Breast epithelium (tissue), 4 donors: ENCODE results near the gene ARMC8. TPM values are rescaled to one million over a fixed set of nuclear protein-coding genes. Genes with fewer than 3 reads are reported as not detected.

ENCODE experiments used
- DNase-seq, 2 donors: peaks; one replicate each; pipeline ENCODE4 v3.0.0-alpha.2; 2019; ENCODE audit warnings: low spot score in 2 of 2
- H3K27ac ChIP-seq, 2 donors: fragments of 200-600 bp; sonication (generic) in 1 of 2; one replicate each; pipeline ENCODE4 v1.5.1; 2016 to 2019; ENCODE audit warnings: mild to moderate bottlenecking in 1 of 2
- H3K27me3 ChIP-seq, 2 donors: fragments of 200-600 bp; sonication (generic) in 1 of 2; one replicate each; pipeline versions ENCODE4 v1.5.1 to v1.6.0; 2017 to 2019; ENCODE audit warnings: control low read depth in 1 of 2, mild to moderate bottlenecking in 1 of 2
- H3K36me3 ChIP-seq: fragments of 200-600 bp; one replicate; pipeline ENCODE4 v1.5.1; 2019
- H3K4me1 ChIP-seq, 2 donors: fragments of 200-600 bp; sonication (generic); one replicate each; pipeline ENCODE4 v1.5.1; 2016 to 2019; ENCODE audit warnings: control low read depth in 1 of 2
- H3K4me3 ChIP-seq, 3 donors: fragments of 200-600 bp; sonication (generic); 1 replicate in 2 of 3; 2 replicates in 1 of 3; pipeline ENCODE4 v1.5.1; 2016 to 2019; ENCODE audit warnings: mild to moderate bottlenecking in 3 of 3, moderate library complexity in 2 of 3
- H3K9me3 ChIP-seq, 2 donors: fragments of 200-600 bp; sonication (generic) in 1 of 2; one replicate each; pipeline ENCODE4 v1.5.1; 2016 to 2019; ENCODE audit warnings: control low read depth in 1 of 2
- CTCF ChIP-seq, 3 donors: fragments of 450-650 bp; IDR thresholded peaks; one replicate each; pipeline ENCODE4 v1.5.1; 2016 to 2017; ENCODE audit warnings: antibody characterized with exemption in 3 of 3, mild to moderate bottlenecking in 3 of 3, moderate library complexity in 3 of 3
- POLR2A ChIP-seq: fragments of 450-650 bp; IDR thresholded peaks from one replicate; pipeline ENCODE4 v1.6.1; 2016; ENCODE audit warnings: antibody characterized with exemption, mild to moderate bottlenecking, moderate library complexity
- POLR2AphosphoS5 ChIP-seq, 3 donors: sonication (generic); formaldehyde crosslinking; IDR thresholded peaks; one replicate each; pipeline ENCODE4 v1.6.1; 2017; ENCODE audit warnings: antibody characterized with exemption in 3 of 3
- intact Hi-C: fragments of 100-400 bp; cut with DNase I; formaldehyde crosslinking; loops from one replicate; pipeline ENCODE4 v1.15.1; 2023; ENCODE audit warnings: low total_unique reads
- total RNA-seq, 3 donors: library from RNA; depleted of rRNA; stranded (reverse); fragments of >200 nt; gene quantifications; one replicate each; pipeline ENCODE4 v1.1.0, GENCODE V29; 2016

The ARMC8 gene
- total RNA-seq, 3 donors from 2014 or later: 74.4 to 93.3 (median 82.0) TPM

DNA sequence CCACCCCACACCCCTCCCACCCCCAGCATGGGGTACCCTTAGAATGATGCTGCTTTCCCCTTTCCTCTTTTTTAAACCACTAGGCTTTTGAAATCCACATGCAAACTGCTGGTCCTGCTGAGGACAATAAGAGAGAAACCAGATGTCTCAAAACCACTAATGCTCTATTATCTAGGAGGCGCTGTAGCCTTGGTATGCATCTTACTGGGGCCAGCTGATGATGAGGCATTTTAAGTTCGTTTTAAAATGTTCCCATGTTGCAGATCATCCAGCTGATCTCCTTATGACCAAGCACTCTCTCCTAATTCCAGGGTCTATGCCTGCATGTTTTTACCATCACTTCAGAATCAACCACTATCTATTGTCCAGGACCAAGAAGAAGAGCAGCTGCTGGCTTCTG, 141.2 kb downstream of the ARMC8 start:
- DNase-seq: no peak
- H3K27ac ChIP-seq: no peak overlapping the region
- no peaks in the 10 kb centered on the region for H3K9me3 ChIP-seq
- no peaks in the 10 kb centered on the region for H3K36me3 ChIP-seq
- TF ChIP-seq CTCF (IDR thresholded peaks at IDR 0.05) (no peak), POLR2A (no peak), POLR2AphosphoS5 (IDR thresholded peaks at IDR 0.05) (no peak)
- H3K27me3 ChIP-seq: no peaks in the 10 kb centered on the region
- H3K4me1 ChIP-seq: peaks cover 0 to 3% of the 10 kb centered on the region in 2 donors
- intact Hi-C loops: no loop called here
- no peak overlapping the region for H3K4me3 ChIP-seq

GRCh38 chr3:138329127-138329983, 142.3 kb downstream of the ARMC8 start, which contains the start of gene NME9:
TSS of gene NME9 (minus strand) at chr3:138329851. CDS start at chr3:138329335, 516 bp downstream.
- H3K4me1 ChIP-seq: peaks cover 0 to 3% of the 10 kb centered on the region in 2 donors
- H3K36me3 ChIP-seq: no peaks in the 10 kb centered on the region
- no peaks in the 10 kb centered on the region for H3K27me3 ChIP-seq
- intact Hi-C loops: no loop called here
- peak; percentile 59 to 66 for DNase-seq
- peak within 1 kb of the TSS; percentile 52 to 75 (median 55) for H3K4me3 ChIP-seq
- H3K27ac ChIP-seq: peak within 1 kb of the TSS; percentile 34 to 73
- H3K9me3 ChIP-seq: no peaks in the 10 kb centered on the region
- peak in 1 of 3 donors; percentile 61 for TF ChIP-seq POLR2AphosphoS5 (IDR thresholded peaks at IDR 0.05)
- peak in 1 of 3 donors; percentile 13 for TF ChIP-seq CTCF (IDR thresholded peaks at IDR 0.05)
- TF ChIP-seq POLR2A: no peak

DNA sequence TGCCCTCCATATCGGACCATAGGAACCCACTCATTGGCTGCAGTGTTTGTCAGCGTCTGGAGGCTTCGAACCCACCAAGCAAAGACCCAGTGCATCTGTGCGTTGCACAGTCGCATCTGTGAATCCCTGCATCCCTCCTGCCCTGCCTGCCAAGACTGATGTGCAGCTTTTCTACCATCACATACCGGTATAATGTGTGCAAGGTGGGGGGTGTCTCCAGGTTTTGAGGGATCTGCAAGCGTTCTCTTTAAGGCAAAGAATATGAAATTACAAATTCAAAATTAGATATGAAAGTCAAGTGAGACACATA, 142.8 kb downstream of the ARMC8 start:
- no peaks in the 10 kb centered on the region for H3K9me3 ChIP-seq
- no peak for DNase-seq
- no peaks in the 10 kb centered on the region for H3K27me3 ChIP-seq
- H3K4me1 ChIP-seq: peaks cover 0 to 3% of the 10 kb centered on the region in 2 donors
- H3K4me3 ChIP-seq: peak overlapping the region; percentile 52 to 75 (median 55)
- intact Hi-C loops: no loop called here
- H3K36me3 ChIP-seq: no peaks in the 10 kb centered on the region
- TF ChIP-seq CTCF (IDR thresholded peaks at IDR 0.05) (no peak), POLR2A (no peak), POLR2AphosphoS5 (IDR thresholded peaks at IDR 0.05) (no peak)
- H3K27ac ChIP-seq: peak overlapping the region in 1 of 2 donors; percentile 73

DNA sequence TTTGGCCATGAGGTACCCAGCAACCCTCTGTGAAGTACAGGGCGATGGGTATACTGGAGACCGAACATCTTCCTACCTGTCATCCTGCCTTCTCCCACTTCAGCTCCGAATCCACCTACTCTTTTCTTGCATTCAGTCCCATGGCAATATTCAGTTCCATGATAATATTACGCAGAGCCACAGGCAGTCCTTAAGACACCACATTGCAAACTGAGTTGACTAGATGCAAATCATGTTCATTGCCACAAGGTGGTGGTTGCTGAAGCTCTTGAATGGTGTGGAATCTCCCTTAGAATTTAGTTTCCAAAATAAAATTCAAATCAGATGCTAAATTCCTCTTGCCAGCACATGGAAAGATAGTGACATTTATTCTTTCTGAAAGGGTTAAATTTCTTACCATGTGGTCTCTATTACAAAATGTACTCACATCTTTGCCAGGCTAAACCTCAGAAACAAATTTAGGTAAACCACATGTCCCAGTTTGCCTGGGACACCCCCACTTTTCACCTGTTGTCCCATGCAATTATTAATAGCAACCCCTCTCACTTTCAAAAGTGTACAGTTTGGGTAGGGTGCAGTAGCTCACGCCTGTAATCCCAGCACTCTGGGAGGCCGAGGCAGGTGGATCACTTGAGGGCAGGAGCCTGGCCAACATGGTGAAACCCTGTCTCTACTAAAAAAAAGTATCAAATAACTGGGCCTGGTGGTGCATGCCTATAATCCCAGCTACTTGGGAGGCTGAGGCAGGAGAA, 144.2 kb downstream of the ARMC8 start:
- no peak for DNase-seq
- Histone ChIP-seq H3K36me3 (no peaks in the 10 kb centered on the region), H3K4me3 (no peak overlapping the region), H3K27ac (no peak overlapping the region), H3K27me3 (no peaks in the 10 kb centered on the region), H3K4me1 (peaks cover 0 to 3% of the 10 kb centered on the region in 2 donors), H3K9me3 (no peaks in the 10 kb centered on the region)
- no peak for TF ChIP-seq POLR2AphosphoS5 (IDR thresholded peaks at IDR 0.05)
- TF ChIP-seq CTCF (IDR thresholded peaks at IDR 0.05): no peak
- TF ChIP-seq POLR2A: no peak
- intact Hi-C loops: no loop called here
